Stimulated activated CD4-positive, alpha-beta T cell treated with anti-CD3 and anti-CD28 coated beads, Interleukin-4, amount 100 ng/mL, for 48 hours (primary cell): ENCODE data around the gene CA5A.
A peak's percentile ranks its signal among the peaks of the same experiment; 100 is the strongest.
"Not testable (repeated sequence)": the region's sequence is repeated elsewhere in the genome, so short reads cannot be mapped to it uniquely, and the experiment has no call there.

Experiments used
- DNase-seq, 2 donors: peaks; one replicate each; pipeline ENCODE4 v3.0.0-alpha.2; 2020; ENCODE audit warnings: low read depth in 2 of 2

The CA5A gene

DNA sequence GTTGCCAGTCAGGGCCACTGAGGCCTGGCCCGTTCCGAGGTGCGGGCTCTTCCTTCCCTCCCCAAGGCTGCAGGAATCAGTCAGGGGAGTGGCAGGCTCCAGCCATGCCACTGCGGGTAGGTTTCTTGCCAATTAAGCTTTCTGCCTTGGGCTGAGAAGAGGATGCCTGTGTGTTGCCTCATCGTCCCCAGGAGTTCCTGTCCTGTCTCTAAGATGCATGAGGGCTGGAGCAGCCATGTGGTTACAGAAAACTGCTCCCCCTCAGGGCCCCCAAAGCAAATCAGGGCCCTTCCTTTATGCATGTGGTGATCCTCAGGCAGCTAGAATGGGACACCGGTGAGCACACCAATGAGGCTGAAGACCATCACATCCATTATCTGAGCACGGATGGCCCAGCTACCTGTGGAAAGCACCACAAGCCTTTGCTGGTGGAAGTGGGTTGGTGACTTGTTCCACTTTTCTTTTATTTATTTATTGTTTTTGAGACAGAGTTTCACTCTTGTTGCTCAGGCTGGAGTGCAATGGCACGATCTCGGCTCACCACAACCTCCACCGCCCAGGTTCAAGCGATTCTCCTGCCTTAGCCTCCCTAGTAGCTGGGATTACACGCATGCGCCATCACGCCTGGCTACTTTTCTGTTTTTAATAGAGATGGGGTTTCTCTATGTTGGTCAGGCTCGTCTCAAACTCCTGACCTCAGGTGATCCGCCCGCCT lies 40.0 kb downstream of the CA5A start:
- DNase-seq, result not testable (repeated sequence)

DNA sequence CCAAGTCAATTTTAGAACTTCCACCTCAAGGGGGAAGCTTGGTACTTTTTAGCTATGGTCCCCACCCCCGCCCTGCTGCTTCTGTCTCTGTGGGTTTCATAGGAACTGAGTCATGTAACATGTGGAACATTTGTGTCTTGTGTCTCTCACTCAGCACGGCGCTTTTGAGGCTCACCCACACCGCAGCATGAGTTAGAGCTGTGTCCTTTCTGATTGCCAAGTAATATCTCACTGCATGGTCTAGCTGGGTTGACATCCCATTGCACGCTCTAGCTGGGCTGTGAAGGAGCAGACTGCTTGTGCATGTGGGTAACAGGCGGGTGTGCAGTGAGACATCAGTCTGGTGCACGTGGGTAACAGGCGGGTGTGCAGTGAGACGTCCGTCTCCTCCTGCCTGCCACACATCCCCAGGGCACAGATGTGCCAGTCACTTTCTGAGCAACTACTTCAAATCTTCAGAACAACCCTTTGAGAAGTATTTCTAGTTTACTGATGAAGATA lies 40.6 kb downstream of the CA5A start:
- peak; percentile 67 to 85 for DNase-seq

DNA sequence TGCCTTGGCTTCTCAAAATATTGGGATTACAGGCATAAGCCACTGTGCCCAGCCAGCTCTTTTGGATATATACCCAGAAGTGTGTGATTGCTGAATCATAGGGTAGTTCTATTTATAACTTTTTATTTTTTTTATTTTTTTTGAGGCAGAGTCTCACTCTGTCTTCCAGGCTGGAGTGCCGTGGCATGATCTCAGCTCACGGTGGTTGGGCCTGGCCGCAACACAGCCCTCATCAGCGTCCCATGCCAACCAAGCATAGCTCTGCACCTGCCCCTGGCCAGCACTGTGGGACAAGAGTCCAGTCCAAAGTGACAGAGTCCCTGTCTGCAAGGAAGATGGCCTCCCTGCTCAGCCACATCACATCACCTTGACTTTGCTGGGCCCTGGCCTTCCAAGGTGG lies 42.3 kb downstream of the CA5A start:
- not testable (repeated sequence) for DNase-seq

DNA sequence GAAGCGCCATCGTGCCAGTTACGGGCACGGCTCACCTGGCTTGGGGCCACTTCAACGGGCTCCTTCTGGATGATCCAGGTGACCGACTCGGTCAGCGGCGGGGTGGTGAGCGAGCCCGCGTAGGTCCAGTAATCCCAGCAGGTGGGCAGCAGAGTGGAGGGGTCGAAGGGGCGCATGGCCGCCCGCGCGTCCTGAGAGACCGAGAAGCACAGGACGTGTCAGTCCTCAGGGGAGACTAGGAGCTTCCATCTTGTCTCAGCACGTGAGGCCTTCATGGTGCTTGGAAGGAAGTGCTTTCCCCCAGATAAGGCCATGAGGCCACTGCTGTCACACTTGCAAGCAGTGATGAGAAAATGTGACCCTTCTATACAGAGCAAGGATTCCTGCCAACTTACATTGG lies 44.6 kb downstream of the CA5A start:
- no peak for DNase-seq

DNA sequence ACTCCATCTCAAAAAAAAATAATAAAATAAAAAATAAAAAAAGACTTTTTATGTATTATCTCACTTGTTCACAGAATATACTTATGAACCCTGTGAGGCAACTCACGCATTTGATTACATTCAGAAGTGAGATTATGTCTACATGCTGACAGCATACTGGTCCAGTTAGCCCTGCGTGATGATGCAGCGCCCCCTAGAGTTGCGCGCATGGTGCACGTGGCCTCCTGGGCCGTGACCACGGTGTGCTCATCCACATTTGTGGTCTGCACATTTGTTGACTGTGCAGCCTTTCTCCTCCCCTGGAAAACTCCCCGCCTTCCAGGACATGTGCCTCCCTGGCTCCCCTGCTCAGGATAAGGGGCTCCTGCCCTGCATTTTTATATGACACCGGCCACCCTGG lies 46.6 kb downstream of the CA5A start:
- DNase-seq, result peak; percentile 38 to 46

DNA sequence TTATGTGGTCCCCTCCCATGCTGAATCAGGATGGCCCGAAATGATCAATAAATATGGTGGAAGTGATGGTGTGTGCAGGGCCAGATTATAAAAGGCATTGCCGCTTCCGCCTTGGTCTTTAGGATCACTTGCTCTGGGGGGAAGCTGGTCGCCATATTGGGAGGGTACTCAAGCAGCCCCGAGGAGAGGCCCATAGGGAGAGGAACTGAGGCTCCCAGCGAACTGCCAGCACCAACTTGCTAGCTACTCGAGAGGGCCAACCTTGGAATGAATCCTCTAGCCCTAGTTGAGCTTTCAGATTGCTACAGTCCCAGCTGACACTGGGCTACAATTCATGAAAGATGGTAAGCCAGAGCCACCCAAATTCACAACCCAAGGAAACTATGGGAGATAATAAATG lies 48.0 kb downstream of the CA5A start:
- DNase-seq, result not testable (repeated sequence)

DNA sequence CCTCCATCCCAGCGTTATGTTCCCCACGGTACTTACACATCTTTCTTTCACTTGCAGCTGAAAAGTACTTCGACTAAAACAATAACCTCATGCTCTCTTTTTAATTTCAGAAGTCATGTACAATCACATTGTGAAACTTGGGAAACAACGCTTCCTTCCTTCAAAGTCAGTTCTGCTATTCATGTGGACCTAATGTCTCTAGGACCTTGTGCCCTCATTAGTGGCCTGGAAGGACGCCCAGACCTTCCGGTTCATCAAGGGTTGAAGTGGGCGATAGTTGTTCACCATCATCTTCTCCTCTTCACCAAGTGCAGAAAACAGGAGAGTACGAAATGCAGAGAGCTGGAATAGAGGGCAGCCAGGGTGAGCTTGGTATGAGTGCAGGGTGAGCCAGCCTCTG lies 48.4 kb downstream of the CA5A start:
- DNase-seq, result not testable (repeated sequence)

DNA sequence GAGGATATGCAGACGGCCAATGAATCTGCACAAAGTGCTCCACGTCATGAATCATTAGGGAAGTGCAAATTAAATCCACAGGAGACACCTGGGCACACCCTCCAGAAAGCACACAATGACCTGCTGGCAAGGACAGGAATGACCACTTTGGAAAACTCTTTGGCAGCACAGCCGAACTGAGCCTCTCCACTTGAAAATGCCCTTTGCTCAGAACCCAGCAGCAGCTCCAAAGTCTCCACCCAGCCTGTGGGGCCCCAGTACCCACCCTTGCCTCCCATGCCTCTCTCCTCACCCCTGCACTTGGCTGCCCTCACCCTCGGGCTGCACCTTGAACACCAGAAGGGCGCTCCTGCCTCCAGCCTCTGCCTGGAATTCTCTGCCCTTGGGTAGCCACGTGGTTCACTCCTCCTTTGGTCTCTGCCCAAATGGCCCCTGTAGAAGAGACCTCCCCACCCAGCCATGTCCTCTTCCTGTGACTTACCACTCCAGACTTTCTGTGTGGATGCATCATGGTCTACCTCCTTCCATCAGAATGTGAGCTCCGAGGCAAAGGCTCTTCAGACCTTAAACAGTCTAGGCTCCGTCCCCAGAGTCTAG lies 50.9 kb downstream of the CA5A start:
- not testable (repeated sequence) for DNase-seq

DNA sequence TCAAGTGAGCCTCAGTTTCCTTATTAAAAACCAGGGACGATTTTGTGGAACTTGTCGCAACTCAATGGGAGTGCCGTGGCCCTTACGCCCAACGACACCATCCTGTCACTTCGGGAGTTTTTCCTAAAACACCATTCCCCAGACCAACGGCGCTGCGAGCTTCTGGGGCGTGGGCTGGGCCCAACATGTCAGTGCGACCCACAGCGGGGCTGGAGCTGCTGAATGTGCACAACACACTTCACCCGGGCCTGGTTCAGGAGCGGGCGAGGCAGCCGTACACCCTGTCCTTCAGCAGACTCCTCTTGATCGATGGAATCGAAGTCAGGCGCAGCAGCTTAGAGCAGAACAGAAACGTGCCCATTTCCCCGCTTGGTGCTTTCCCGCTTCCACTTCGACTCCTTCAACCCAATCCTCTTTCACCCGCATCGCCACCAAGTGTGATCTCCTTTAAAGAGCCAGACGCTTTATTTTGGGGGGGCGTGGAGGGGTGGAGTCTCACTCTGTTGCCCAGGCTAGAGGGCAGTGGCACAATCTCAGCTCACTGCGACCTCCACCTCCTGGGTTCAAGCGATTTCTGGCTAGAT lies 53.8 kb downstream of the CA5A start:
- no peak for DNase-seq

DNA sequence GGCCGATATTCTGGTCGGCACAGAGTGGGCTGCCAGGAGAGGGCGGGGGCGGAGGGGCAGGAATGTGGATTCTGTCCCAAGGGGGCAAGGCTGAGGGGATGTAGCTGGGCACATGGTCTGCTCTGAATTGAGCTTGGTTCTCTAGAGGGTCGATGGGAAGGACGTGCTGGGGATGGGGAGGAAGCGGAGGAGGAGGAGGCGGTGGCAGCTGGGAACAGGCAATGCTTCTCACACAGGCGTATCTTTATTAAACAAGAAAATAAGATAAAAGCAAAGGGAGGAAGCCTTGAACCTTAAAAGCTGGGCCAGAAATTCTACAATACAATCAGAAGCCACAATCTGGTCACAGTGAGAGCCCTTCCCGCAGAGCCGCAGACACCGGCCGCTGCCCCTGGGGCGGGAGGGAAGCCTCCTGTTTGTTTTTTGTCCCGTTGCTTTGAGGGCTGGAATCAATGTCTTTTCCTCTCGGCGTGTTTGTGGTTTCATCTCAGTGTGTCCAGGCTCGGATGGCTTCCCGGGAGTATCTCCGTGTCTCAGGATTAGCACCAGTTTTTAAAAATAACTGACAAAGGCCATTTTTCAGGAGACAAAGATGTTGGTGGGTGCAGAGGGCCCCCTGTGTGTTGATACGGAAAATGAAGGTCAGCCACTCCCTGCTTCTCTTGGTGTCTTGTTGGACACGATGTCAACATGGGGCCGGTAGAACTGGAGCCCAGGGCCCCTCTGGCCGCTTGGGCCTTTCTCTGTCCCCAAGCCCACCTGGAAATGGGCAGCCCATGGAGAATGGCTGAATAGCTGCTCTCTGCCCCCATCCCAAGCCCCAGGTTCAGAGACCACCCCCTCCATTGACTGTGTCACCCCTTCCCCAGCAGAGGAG lies 54.8 kb downstream of the CA5A start:
- DNase-seq, result no peak

DNA sequence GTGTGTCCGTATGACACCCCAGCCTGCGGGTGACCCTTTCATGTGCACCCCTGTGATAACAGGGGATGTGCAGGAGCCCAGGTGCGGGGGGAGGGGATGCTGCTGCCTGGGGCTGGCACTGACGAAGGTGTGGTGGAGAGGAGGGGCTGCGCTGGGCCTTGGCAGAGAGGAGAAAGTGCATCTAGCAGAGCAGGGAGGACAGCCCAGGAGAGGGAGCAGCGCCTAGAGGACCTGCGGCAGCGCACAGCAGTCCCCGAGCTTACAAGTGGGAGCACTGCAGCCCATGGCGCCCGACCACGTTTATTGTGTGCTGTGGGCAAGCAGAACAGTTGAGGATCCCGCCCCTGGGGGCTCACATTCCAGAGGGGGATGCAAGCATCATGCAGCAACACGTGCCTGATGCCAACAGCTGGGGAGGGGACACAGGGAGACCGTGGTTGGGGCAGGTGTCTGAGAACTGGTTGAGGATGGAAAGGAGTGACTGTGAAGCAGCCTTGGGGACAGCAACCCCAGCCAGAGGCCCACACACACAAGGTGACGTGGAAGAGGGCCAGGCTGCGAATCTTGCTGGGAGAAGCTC lies 56.1 kb downstream of the CA5A start:
- DNase-seq, result no peak

DNA sequence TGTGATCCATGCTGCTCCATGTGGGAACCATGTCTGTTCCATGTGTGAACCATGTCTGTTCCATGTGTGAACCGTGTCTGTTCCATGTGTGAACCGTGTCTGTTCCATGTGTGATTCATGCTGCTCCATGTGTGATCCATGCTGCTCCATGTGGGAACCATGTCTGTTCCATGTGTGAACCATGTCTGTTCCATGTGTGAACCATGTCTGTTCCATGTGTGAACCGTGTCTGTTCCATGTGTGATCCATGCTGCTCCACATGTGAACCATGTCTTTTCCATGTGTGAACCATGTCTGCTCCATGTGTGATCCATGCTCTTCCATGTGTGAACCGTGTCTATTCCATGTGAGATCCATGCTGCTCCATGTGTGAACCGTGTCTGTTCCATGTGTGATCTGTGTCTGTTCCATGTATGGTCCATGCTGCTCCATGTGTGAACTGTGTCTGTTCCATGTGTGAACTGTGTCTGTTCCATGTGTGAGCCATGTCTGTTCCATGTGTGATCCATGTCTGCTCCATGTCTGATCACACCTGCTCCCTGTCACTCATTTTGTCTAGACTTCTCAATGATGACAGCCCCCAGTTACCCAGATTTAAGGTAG lies 56.8 kb downstream of the CA5A start:
- not testable (repeated sequence) for DNase-seq

DNA sequence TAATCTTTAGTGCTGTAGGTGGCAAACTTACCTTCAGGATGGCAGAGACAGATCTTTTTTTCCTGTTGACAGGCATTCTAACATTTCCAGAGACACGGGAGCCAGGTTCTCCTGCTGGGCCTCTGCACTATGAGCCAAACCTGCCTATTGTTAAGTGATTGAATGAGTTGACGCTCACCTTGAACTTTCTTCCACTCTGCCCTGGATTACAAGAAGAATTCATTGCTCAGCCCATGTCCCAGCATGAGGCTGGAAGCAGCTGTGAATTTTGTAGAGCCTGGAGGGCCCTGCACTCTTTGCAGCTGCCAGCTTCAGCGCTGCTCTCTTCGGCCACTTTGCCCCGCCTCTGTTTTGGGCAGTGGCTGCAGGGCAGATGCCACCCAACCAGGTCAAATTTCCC lies 57.6 kb downstream of the CA5A start:
- DNase-seq, result no peak

DNA sequence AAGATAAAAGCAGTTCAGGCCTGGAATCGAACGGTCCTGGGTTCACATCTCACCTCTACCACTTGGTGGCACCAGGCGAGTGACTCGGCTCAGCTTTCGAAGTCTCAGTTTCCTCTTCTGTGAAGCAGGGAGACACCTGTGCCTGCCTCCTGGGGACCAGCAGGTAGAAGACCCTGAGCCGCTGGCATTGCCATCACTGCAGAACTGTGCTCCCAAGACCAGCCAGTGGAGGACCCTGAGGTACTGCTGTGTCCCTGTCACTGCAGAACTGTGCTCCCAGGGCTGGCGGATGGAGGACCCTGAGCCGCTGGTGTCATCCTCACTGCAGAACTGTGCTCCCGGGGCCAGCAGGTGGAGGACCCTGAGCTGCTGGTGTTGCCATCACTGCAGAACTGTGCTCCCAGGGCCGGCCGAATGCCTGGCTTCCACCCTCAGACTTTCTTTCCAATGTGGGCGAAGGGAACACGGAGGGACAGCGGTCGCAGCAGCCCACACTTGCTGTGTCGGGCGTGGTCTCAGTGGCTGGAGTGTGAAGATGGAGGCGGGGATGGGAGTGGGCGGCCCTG lies 58.3 kb downstream of the CA5A start:
- peak in 1 of 2 donors; percentile 41 for DNase-seq

DNA sequence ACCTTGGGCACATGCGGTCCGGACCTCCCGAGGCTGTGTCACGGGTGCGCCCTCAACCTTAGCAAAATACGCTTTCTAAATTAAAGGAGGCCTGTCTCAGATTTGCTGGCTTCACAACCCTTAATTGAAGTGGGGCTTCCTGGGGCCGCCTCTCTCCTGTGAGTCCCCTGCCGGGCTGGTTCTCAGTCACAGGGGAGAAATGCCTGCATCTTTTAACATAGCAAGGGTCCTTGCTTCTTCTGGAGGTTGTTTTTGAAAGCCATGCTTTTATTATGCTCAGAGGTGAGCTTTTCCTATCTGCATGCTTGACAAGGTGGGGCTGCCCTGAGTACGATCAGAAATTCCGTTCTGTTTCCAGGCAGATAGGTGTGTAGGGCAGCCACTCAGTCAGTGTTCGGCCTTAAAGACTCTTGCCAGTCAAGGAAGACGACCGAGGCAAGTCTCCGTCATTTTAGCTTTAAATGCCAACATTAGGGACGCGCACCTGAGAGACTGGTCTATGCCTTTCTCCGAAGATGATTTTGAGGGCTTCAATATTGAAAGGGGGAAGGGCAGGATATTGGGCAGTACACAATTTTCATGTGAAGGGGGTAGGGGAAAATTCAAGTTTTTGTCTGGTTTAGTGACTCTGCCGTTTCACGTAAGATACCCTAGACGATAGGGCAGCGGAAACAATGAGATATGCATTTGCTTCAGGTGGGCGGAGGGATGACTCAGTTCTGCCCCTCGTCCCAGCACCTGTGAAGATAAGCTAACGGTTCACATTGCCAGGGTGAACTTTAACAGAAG lies 61.5 kb downstream of the CA5A start:
- DNase-seq, result peak; percentile 66 to 78

DNA sequence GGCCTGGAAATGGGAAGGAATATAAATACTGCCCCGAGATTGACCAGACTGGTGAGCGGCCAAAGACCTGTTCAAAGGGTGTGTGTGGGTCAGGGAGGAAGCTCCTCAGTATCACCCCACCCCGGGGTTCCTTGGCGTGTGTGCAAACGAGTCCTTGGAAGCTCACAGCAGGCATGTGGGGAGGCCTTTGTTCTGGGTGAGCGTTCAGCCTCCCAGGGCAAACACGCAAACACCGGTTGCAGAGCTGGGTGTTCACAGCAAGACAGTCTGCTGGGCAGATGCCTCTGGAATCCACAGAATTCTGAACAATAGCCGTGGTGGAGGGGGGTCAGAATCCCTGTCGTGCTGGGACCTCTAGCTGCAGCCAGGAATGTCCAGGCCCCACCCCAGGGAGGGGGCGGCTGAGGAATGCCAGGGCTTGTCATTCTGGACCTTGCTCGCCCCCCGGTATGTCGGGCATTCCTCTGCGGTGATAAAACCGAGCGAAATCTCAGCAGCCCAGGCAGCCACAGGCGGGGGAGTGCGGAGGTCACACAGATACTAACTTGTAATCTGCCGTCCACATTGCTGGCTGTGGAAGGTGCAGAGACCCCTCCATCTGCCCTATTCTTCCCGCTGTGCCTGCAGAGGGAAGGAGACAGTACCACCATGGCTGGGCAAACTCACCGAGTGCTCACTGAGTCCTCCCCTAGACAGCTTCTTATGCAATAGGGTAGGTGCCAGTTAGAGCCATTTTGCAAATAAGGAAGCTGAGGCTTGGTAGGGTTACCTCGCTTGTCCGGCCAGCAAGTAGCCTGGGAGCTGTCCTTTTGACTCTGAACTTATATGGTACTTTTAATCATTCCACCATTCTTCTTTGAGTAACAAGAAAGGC lies 65.7 kb downstream of the CA5A start:
- not testable (repeated sequence) for DNase-seq

DNA sequence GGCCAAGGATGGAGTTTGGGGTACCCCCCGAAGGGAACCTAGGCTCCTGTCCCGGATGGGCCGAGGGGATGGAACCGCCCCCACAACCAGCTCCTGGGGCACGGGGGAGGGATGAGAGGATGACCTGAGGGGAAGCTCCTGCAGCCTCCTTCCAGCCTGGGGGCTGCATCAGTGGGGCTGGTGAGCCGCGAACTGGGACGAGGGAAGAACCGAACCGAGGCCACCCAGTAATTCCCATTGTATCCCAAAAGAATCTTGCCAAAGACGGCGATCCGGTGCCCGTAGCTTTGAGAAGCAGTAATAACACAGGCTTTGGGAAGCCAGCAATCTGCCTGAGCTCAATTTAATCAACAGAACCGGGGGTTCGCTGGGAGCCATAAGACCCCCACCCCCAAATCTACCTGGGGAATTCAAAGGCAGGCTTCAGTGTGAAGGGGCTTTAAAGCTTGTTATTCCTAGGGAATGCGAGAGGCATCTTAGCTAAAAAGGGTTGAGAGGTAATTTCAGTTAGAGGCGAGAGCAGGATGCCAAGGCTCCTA lies 66.4 kb downstream of the CA5A start:
- DNase-seq, result not testable (repeated sequence)

DNA sequence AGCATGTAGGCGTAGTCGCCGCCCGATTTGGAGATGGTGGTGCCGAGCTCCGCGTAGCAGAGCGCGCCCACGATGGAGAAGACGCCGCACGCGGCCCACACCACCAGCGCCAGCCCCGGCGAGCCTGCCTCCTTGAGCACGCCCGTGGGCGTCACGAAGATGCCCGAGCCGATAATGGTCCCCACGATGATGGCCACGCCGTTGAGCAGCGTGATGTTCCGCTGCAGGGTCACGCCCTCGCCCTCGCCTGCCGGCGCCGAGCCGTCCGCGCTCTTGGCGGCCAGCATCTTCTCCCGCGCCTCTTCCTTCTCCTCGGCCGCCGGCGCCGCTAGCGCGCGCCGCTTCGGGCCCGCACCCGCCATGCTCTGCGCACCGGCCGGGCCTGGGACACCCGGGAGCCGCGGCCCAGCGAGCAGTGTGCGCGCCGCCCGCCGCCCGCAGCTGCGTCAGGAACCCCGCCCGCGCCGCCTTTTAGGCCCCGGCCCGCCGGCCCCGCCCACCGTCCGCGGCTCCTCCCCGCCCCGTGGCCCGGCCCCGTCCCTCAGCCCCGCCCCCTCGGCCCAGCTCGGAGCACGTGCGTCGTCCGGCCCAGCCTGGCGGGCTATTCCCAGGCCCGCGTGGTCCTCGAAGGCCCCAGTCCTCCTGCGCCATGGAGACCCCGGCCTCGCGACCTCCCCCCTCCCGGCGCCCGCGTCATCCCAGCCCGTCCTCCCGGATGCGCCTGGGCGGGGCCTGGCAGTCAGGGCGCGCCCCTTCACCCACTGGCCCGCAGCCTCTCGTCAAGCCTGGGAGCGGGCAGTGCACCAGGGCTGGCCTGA lies 67.1 kb downstream of the CA5A start, which contains the start of gene SLC7A5:
Gene SLC7A5, minus strand, starts transcription at position 447 of the 818 bp plus-strand sequence. Its CDS starts 85 bp downstream, at position 362.
- DNase-seq, result peak; percentile 87 to 95
